Ureter (tissue), 1 donor: Measurements from ENCODE around the gene SIRT6. TPM values are rescaled to one million over a fixed set of nuclear protein-coding genes. Genes with fewer than 3 reads are reported as not detected.
"Not testable (repeated sequence)": the region's sequence is repeated elsewhere in the genome, so short reads cannot be mapped to it uniquely, and the experiment has no call there.

Source experiments
- DNase-seq: peaks from one replicate; pipeline ENCODE4 v3.0.0-alpha.2; 2020; ENCODE audit warnings: low spot score
- total RNA-seq: library from RNA; stranded (reverse); gene quantifications from one replicate; pipeline ENCODE4 v1.2.4, GENCODE V29; 2023
- donor health status: DM: yes; HTN: yes; CAD: no.

SIRT6 gene
- total RNA-seq, 1 donor from 2014 or later = 23.9 TPM

DNA sequence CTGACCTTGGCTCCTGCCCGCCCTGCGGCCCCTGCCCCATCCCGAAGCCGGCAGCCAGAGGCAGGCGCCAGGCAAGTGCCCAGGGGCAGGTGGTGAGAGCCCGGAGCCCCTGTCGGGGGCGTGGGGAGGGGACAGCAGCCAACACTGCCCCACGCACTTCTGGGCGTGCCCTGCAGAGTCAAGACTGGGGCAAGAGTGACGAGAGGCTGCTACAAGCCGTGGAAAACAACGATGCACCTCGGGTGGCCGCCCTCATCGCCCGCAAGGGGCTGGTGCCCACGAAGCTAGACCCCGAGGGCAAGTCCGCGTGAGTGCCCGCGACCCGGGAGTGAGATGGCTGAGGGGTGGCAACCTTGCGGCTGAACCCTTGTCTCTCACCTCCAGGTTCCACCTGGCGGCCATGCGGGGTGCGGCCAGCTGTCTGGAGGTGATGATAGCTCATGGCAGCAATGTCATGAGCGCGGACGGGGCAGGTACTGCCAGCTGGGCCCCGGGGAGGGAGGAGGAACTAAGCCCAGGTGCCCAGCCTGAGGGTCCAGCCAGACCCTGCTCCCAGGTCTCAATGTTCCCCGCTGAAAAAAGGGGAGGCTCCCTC lies 17.4 kb upstream of the SIRT6 start:
- no peak for DNase-seq

DNA sequence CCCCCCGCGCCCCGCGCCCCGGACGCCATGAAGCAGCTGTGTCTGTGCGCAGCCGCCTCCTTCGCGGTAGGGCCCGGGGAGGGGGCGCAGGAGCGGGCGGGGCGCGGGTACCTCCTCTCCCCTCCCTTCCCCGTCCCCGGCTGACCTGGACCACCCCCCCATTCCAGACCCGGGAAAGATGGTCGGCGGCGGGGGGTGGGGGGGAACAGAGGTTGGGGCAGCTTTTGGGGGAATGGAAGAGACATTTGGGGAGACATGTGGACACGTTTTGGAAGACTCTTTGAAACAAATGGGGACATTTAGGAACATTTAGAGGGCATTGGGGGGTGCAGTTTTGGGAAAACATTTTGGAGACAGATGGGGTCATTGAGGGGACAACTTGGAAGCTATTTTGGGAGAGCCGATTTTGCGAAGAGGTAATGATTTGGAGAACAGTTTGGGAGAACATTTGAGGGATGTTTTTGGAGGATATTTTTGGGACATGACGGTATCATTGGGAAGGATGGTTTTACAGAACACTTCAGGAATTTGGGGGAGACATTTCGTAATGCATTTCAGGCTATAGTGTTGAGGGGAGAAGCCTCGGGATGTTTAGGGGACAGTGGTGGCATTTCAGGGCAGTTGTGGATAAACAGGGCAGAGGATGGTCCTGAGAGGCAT lies 16.2 kb upstream of the SIRT6 start:
- DNase-seq = no peak

DNA sequence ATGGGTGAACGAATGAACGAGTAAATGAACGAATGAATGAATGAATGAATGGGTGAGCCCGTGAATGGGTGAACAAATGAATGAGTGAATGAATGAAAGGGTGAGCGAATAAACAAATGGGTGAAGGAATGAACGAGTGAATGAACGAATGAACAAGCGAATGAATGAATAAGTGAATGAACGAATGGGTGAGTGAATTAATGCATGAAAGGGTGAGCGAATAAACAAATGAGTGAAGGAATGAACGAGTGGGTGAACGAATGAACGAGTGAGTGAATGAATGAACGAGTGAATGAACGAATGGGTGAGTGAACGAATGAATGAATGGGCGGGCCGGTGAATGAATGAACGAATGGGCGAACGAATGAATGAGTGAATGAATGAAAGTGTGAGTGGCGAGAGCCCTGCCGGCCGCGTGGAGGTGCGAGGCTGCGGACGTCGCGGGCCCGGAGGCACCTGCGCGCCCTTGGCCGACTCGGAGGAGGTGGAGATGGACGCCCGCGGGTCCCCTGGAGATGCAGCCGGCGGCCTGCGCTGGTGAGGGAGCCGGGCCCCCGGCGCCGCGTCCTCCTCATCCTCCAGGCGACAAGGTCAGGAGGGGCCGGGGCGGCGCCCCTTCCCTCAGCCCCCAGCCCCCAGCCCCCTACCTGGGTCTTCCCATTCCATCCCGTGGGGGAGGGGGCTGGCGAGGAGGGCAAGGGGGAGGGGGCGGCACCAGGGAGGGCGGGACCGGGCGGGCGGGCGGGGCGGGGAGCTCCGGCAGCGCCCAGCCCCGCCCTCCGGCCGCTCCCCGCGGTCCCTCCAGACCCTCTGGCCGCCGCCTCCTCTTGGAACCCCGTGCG lies 15.5 kb upstream of the SIRT6 start:
- no peak for DNase-seq

DNA sequence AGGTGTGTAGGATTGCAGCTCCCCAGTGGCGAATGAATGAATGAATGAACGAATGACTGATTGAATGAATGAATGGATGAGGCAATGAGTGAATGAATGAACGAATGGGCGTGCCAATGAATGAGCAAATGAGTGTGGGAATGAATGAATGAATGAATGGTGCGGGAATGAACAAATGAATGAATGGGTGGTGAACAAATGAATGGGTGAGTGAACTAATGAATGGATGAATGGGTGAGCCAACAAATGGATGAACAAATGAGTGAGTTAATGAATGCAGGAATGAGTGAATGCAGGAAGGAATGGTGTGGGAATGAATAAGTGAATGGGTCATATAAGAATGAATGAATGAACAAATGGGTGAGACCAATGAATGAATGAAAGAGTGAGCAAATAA lies 14.9 kb upstream of the SIRT6 start:
- no peak for DNase-seq

DNA sequence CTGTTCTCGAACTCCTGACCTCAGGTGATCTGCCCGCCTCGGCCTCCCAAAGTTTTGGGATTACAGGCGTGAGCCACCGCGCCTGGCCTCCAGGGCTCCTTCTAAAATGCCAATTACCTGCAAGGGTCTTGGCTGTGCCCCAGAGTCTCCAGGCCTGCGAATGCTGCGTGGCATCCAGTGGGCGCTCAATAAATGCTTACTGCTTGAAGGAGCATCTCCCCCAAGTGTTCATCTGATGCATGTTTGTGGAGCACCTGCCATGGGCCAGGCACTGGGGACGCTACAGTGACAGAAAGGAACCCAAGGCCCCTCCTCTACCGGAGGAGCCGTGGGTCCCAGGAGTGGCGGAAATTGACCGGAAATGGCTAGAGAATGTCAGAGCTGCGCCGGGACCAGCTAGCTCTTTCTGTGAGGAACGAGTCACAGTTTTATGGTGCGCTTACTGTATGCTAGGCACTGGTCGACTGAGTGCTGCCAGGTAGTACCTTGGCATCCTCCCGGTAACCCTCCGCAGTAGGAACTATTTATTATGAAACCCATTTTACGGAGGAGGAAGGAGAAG lies 14.3 kb upstream of the SIRT6 start:
- no peak for DNase-seq

DNA sequence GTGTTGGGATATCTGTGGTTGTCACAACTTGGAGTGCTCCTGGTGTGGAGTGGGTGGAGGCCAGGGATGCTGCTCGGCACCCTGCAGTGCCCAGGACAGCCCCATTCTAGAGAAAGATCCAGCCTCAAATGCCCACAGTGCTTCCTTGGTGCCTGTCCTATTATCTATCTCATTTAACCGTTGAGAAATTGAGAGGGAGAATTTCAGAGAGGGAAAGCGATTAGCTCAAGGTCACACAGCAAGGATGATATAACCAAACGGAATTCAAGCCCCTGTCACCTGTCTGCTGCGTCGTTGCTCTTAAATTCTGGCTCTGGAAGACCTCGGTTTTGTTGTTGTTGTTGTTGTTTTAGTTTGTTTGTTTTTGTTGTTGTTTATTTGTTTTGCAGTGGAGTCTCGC lies 13.6 kb upstream of the SIRT6 start:
- DNase-seq = no peak

DNA sequence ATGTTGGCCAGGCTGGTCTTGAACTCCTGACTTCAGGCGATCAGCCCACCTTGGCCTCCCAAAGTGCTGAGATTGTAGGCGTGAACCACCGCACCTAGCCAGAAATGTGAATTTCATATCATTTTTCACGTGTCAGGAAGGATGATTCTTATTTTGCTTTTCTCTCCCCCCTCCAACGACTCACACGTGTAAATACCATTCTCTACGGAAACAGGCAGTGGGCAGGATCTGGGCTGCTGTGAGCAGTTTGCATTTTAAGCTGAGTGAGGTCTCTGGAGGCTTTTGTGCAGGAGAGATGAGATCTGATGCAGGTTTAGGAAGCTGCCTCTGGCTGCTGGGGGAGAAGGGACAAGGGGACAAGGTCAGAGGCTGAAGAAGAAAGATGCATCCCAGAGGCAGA lies 12.0 kb upstream of the SIRT6 start:
- no peak for DNase-seq

DNA sequence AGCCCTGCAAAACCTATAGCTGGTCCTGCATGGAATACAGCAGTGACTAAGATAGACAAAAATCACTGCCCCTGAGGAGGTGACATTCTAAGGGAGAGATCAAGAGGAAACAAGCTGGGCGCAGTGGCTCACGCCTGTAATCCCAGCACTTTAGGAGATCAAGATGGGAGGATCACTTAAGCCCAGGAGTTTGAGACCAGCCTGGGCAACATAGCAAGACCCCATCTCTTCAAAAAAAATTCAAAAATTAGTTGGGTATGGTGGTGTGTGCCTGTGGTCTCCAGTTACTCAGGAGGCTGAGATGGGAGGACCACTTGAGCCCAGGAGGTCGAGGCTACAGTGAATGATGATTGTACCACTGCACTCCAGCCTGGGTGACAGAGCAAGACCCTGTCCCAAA lies 10.2 kb upstream of the SIRT6 start:
- not testable (repeated sequence) for DNase-seq

DNA sequence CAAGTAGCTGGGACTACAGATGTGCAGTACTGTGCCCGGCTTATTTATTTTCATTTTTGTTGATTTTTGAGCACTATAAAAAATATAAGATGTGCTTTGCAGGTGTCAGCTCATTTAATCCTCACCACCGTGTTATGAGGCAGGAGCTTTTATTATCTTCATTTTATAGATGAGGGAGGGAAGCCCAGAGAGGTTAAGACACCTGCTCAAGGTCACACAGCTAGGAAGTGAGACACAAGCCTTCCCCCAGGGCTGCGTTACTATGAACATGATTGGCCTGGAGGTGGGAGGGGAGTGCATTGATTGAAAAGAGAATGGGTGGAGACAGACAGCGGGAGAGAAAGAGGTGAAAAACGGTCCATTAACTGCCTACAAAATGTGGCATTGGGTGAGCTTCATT lies 7.3 kb upstream of the SIRT6 start:
- DNase-seq = no peak

DNA sequence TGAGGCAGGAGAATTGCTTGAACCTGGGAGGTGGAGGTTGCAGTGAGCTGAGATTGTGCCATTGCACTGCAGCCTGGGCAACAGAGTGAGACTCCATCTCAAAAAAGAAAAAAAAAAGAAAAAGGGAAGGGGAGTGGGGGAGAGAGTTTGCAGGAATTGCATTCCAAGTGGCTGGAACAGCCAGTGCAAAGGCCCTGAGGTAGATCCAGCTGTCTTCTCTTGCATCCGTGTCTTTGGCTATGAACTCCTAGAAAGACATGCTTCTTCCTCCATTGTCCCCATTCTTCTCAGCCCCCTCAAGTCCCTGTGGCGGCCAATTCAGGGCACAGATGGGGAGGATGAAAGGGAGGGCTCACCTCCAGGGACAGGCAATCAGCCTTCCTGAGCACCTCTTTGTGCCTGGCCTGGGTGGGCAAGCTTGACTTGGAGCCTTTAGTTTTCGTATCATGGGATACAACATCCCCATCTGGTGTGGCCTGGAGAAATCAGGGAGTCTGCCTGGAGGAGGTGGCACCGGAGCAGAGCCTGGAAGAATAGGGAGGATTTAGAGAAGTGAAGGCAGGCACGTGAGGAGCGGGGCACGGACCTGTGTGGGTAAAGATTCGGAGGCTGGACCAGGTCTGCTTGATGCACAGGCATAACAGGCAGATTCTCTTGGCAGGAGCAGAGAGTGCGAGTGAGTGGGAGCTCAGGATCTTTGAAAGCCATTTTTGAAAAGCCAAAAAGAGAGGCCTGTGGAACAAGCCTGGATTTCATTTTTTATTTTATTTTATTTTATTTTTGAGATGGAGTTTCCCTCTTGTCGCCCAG lies 5.2 kb upstream of the SIRT6 start:
- DNase-seq = no peak

DNA sequence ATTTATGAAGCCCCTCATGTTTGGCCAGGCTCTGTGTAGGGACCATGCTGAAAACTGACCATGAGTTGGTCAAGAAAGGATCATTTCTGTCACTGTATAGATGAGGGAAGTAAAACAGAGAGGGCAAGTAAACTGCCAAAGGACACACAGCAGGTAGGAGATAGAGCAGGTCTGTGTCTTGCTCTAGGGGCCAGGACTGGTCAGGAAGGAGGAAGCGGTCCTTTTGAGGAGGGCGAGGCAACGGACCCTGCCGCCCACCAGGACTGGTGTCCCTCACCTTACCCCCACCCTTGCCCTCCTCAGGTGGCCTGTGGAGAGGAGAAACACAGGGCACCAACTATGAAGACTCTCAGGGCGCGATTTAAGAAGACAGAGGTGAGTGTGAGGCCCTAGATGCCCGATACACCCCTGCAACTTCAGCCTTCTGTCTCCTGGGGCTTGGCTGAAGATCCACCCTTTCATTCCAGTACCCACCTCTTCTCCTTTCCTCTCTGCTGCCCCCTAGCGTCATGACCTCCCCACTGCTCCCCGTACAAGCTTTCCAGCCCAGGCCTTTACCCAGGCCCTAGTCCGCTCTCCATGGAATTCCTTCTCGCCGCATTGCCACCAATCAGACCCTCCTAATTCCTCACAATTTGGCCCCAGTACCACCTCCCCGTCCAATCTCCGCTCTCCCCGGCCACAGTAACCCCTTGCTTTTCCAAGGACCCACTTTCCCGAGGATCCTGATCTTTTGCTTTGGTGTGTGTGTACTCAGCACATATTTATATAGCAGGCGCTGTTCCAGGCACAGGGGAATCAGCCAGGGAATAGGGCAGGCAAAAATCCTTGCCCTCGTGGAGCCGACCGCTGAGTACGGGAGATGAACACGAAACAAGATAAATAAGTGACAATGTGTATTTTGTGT lies 4.0 kb upstream of the SIRT6 start:
- DNase-seq = peak; percentile 75

DNA sequence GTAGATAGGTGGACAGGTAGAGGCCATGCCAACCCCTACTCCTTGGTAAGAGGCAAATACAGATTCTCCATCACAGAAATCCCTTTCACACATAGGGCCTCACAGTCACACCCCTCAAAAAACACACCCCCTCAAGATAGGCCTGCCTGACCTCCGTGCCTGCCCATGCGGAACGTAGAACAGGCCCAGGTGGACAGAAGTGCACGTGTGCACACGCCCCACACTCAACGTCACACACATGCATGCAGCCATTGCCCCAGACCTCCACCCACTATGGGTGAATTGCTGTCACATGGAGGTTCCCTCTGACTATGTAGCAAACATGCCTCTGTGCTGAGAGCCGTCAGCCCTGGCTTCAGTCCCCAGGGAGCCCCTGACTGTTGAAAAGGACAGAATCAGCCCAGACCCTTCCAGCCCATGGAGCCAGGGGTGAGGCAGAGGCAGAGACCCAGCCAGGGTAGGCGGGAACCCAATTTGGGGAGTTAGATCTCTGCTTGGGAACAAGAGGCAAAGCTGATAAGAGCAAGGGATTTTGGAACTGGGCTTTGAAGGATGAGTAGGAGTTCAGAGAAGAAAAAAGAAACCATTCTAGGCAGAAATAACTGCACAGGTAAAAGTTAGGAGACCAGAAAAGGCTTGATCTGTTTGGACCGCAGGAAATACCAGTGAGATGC lies 3.2 kb upstream of the SIRT6 start:
- DNase-seq = no peak

DNA sequence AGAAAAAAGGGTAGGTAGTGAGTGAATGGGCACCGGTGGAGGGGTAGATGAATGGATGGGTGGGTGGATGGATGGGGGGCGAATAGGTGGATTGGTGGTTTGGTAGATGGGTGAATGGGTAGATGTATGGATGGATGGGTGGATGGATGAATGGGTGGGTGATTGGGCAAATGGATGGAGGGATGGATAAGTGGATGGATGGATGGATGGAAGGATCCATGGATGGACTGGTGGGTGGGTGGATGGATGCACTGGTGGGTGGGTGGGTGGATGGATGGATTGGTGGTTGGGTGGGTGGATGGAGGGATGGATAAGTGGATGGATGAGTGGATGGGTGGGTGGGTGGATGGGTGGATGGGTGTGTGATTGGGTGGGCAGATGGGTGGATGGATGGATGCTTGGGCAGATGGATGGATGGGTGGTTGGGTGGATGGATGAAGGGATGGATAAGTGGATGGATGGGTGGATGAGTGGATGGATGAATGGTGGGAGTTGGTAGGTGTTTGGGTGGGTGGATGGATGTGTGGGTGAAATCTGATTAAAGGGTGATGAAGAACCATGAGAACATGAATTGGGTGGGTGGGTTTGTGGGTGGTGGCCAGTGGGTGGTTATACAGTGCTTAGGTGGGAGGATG lies 2.5 kb upstream of the SIRT6 start:
- DNase-seq = no peak

DNA sequence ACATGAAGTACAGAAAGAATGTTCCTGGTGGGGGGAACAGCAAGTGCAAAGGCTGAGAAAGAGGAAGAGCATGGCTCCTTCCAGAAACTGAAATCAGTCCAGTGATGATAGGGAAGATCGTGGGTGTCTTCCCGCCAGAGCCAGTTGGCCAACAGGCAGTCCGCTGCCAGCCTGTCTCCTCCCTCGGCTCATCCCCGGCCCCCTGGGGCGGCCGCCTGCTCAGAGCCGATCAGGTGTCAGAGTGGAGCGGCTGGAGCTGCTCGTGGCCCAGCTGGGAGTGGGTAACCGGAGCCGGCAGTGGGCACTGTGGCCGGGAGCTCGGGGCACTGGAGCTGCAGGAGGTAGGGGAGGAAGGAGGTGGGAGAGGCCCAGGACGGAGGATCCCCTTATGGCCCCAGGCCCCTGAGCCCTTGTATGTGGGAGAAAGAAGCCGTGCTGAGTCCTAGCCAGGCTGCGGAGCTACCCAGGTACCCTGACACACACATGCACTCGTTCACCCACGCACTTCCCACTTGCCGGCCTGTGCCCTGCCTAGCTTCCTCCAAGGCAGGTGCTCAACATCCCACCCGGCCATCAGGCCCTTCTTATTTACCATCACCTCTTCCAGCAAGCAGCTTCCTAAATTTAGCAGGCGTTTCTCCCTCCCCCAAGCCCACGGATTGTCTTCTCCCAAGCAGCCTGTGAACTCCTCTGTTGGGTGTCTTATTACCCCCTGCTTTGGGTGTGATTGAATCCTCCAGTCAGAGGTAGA lies 1.8 kb upstream of the SIRT6 start:
- no peak for DNase-seq

DNA sequence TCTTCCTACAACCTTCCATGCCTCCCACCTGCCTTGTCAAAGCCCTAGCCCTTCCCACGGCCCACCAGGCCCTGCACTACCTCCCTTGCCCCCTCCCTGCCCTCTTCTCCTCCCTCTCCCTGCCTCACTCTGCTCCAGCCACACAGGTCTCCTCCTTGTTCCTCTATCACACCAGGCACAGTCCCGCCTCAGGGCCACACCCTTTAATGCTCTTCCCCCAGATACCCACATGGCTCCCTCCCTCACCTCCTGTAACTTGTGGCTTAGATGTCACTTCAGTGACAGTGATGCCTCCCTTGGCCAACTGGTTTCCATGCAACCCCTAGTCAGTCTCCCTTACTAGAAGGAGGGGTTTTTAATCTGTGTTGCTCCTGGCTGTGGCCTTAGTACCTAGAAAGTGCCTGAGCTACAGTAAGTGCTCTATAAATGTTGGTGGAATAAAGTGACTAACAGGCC lies 1.3 kb downstream of the SIRT6 start:
- DNase-seq = no peak

DNA sequence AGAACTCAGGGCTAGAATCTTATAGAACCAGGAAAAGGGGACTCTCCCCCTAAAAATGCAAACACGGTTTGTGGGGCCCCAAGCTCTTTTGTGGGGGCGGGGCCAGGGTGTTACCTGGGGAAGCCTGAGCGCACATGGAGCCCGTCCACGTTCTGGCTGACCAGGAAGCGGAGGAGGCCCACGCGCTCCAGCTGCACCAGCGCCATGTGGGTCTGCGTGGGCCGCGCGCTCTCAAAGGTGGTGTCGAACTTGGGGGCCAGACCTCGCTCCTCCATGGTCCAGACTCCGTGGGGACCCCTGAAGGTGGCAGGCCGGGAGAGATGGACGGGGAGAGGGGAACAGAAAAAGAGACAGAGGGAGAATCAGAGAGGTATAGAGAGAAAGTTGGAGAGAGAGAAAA lies 3.4 kb downstream of the SIRT6 start:
- no peak for DNase-seq

DNA sequence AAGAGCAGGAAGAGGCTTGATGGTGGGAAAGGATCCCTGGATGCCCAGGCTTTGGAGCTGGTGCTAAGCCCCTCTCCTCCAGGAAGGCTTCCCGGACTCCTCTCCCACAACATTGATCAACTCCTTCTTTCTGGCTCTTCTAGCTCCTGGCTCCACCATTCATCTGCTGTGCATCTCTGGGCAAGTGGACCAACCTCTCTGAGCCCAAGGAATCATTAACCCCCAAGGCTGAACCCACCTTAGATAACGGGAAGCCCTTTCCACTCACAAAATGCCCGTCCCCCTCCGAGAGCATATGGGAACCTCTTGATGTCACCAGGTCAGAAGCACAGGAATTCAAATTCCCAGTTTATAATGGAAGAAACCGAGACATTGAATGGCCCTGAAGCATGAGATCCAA lies 5.2 kb downstream of the SIRT6 start:
- no peak for DNase-seq

DNA sequence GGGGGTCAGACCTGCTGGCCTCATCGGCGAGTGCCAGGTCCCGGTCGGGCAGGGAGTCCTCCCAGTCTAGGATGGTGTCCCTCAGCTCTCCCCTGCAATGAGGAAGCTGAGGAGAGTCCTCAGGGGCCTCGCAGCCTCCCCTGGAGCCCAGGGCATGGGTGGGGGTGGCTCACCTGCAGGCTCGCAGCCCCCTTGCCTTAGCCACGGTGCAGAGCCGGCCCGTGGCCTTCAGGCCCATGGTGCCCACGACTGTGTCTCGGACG lies 6.8 kb downstream of the SIRT6 start:
- no peak for DNase-seq
